PC-3 (cell line): ENCODE results near the gene PLIN5. TPM values are rescaled to one million over a fixed set of nuclear protein-coding genes. Genes with fewer than 3 reads are reported as not detected.
A peak's percentile ranks its signal among the peaks of the same experiment; 100 is the strongest.

Experiments
- ATAC-seq: fragments of 200-7000 bp; cut with Tn5 transposase; 2 replicates; pipeline ENCODE4 v1.9.1; 2020; ENCODE audit warnings: mild to moderate bottlenecking, moderate library complexity
- BruUV-seq: library from RNA; stranded (reverse); fragments of 400-500 nt; replicated peaks from 2 replicates; lab custom pipeline; 2021; lab: Mats Ljungman, UMichigan
- CTCF ChIA-PET: fragments of 300-600 bp; sonication (Branson Sonifier 250); formaldehyde crosslinking; loops from one replicate; lab custom pipeline; 2022; ENCODE audit warnings: antibody characterized with exemption; lab: Charles Lee
- POLR2A ChIA-PET: fragments of 300-600 bp; sonication (Branson Sonifier 250); formaldehyde crosslinking; loops from one replicate; lab custom pipeline; 2022; ENCODE audit warnings: antibody characterized with exemption; ENCODE audit not compliant: unreplicated experiment; lab: Charles Lee
- DNase-seq: peaks from one replicate; pipeline ENCODE4 v3.0.0-alpha.2; 2015
- H2AFZ ChIP-seq: fragments of 300-600 bp; sonication (generic); 2 replicates; pipeline ENCODE4 v1.6.0; 2016; ENCODE audit warnings: antibody characterized with exemption, low read length
- H3F3A ChIP-seq: fragments of 300-600 bp; sonication (generic); one replicate; pipeline ENCODE4 v1.6.0; 2017; ENCODE audit warnings: antibody characterized with exemption, low read length, control low read depth, mild to moderate bottlenecking; ENCODE audit not compliant: unreplicated experiment
- H3K27ac ChIP-seq: fragments of 300-600 bp; sonication (generic); 2 replicates; pipeline ENCODE4 v1.5.1; 2016; ENCODE audit warnings: mild to moderate bottlenecking, low read length
- H3K27me3 ChIP-seq: fragments of 300-600 bp; sonication (generic); 2 replicates; pipeline ENCODE4 v1.6.1; 2016; ENCODE audit warnings: low read length, mixed read lengths
- H3K36me3 ChIP-seq: fragments of 300-600 bp; sonication (generic); 2 replicates; pipeline ENCODE4 v1.6.1; 2016; ENCODE audit warnings: low read depth, mixed run types, low read length, mixed read lengths
- H3K4me1 ChIP-seq: fragments of 300-600 bp; sonication (generic); 2 replicates; pipeline ENCODE4 v1.5.1; 2016; ENCODE audit warnings: low read length; ENCODE audit not compliant: insufficient read depth
- H3K4me2 ChIP-seq: fragments of 300-600 bp; sonication (generic); 2 replicates; pipeline ENCODE4 v1.6.0; 2016; ENCODE audit warnings: low read length
- H3K4me3 ChIP-seq: fragments of 300-600 bp; sonication (generic); 2 replicates; pipeline ENCODE4 v1.5.1; 2016; ENCODE audit warnings: mild to moderate bottlenecking, low read length, mixed read lengths
- H3K79me2 ChIP-seq: fragments of 300-600 bp; sonication (generic); 2 replicates; pipeline ENCODE4 v1.6.1; 2017; ENCODE audit warnings: low read length, mixed read lengths
- H3K9ac ChIP-seq: fragments of 300-600 bp; sonication (generic); 2 replicates; pipeline ENCODE4 v1.6.0; 2016; ENCODE audit warnings: mild to moderate bottlenecking, low read length
- H3K9me2 ChIP-seq: fragments of 300-600 bp; sonication (generic); replicated peaks from 2 replicates; pipeline ENCODE4 v1.6.1; 2016; ENCODE audit warnings: mixed run types, low read length, mixed read lengths
- H3K9me3 ChIP-seq: fragments of 300-600 bp; sonication (generic); 2 replicates; pipeline ENCODE4 v1.6.1; 2016; ENCODE audit warnings: low read length, mixed read lengths
- H4K20me1 ChIP-seq: fragments of 300-600 bp; sonication (generic); 2 replicates; pipeline ENCODE4 v1.6.1; 2016; ENCODE audit warnings: low read length, mixed read lengths
- EZH2 ChIP-seq: fragments of 300-600 bp; sonication (generic); IDR thresholded peaks from one replicate; pipeline ENCODE4 v1.6.1; 2017; ENCODE audit warnings: antibody characterized with exemption, mild to moderate bottlenecking, low read length; ENCODE audit not compliant: unreplicated experiment
- EZH2phosphoT487 ChIP-seq: fragments of 300-600 bp; sonication (generic); IDR thresholded peaks from 2 replicates; pipeline ENCODE4 v1.6.1; 2018; ENCODE audit warnings: mild to moderate bottlenecking, antibody characterized with exemption, low read length, borderline replicate concordance
- intact Hi-C: fragments of 100-400 bp; cut with micrococcal nuclease; formaldehyde crosslinking; loops from 2 replicates; pipeline ENCODE4 v1.9.0; 2023
- total RNA-seq: library from RNA; depleted of rRNA; stranded (reverse); fragments of >200 nt; gene quantifications from 2 replicates; pipeline ENCODE4 v1.2.3, GENCODE V29; 2014
- TF ChIP-seq, protein P1 (sequence below): fragments of 300-600 bp; sonication (generic); conservative IDR thresholded peaks from 2 replicates; pipeline ENCODE4 v1.5.1; 2017; ENCODE audit warnings: antibody characterized with exemption, low read depth, mild to moderate bottlenecking, low read length

PLIN5 gene
- total RNA-seq, 1 experiment from 2014 or later = 1.2 TPM

GRCh38 chr19:4580961-4581665, 46.1 kb upstream of the PLIN5 start:
- peaks cover 7% of the 10 kb centered on the region; the same call in 1 of the 2 replicates for H3K27me3 ChIP-seq
- no peaks in the 10 kb centered on the region for H4K20me1 ChIP-seq
- no peak overlapping the region for H2AFZ ChIP-seq
- no peak overlapping the region for H3K27ac ChIP-seq
- DNase-seq (no peak), ATAC-seq (no peak)
- peaks cover 10% of the 10 kb centered on the region for H3K4me1 ChIP-seq
- no peak overlapping the region for H3K9ac ChIP-seq
- no peaks in the 10 kb centered on the region for H3K79me2 ChIP-seq
- H3K4me2 ChIP-seq = peak overlapping the region; percentile 59
- no peaks in the 10 kb centered on the region for H3F3A ChIP-seq
- no peak for TF ChIP-seq EZH2phosphoT487
- TF ChIP-seq EZH2 = no peak
- TF ChIP-seq, protein P1, sequence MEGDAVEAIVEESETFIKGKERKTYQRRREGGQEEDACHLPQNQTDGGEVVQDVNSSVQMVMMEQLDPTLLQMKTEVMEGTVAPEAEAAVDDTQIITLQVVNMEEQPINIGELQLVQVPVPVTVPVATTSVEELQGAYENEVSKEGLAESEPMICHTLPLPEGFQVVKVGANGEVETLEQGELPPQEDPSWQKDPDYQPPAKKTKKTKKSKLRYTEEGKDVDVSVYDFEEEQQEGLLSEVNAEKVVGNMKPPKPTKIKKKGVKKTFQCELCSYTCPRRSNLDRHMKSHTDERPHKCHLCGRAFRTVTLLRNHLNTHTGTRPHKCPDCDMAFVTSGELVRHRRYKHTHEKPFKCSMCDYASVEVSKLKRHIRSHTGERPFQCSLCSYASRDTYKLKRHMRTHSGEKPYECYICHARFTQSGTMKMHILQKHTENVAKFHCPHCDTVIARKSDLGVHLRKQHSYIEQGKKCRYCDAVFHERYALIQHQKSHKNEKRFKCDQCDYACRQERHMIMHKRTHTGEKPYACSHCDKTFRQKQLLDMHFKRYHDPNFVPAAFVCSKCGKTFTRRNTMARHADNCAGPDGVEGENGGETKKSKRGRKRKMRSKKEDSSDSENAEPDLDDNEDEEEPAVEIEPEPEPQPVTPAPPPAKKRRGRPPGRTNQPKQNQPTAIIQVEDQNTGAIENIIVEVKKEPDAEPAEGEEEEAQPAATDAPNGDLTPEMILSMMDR = no peak
- intact Hi-C loops = no loop called here
- H3K36me3 ChIP-seq = no peaks in the 10 kb centered on the region
- ChIA-PET CTCF (no interaction called here), POLR2A (no interaction called here)
- H3K9me2 ChIP-seq = no peaks in the 10 kb centered on the region
- no peaks in the 10 kb centered on the region for H3K9me3 ChIP-seq
- H3K4me3 ChIP-seq = peak overlapping the region; percentile 47
- BruUV-seq = no TSS peak

GRCh38 chr19:4580021-4580901, 45.2 kb upstream of the PLIN5 start:
- TF ChIP-seq EZH2phosphoT487 = no peak
- TF ChIP-seq, protein P1 = peak; percentile 43; the same call in 1 of the 2 replicates
- Histone ChIP-seq H3K27me3 (peaks cover 7% of the 10 kb centered on the region; the same call in 1 of the 2 replicates), H3K36me3 (no peaks in the 10 kb centered on the region), H3F3A (no peaks in the 10 kb centered on the region), H3K9ac (no peak overlapping the region), H3K9me2 (no peaks in the 10 kb centered on the region), H3K9me3 (no peaks in the 10 kb centered on the region), H4K20me1 (no peaks in the 10 kb centered on the region), H3K79me2 (no peaks in the 10 kb centered on the region), H3K4me2 (no peak overlapping the region), H3K4me3 (no peak overlapping the region), H3K4me1 (peaks cover 17% of the 10 kb centered on the region), H2AFZ (no peak overlapping the region), H3K27ac (no peak overlapping the region)
- ATAC-seq (no peak), DNase-seq (no peak)
- intact Hi-C loops = no loop called here
- no TSS peak for BruUV-seq
- CTCF ChIA-PET = interaction anchor here (0.6 kb wide), 1 partner anchor 54 kb away, joined by 4 read pairs; no protein-coding TSS in a partner anchor
- POLR2A ChIA-PET = no interaction called here
